Measurements from ENCODE around the gene ZBP1.

DNA sequence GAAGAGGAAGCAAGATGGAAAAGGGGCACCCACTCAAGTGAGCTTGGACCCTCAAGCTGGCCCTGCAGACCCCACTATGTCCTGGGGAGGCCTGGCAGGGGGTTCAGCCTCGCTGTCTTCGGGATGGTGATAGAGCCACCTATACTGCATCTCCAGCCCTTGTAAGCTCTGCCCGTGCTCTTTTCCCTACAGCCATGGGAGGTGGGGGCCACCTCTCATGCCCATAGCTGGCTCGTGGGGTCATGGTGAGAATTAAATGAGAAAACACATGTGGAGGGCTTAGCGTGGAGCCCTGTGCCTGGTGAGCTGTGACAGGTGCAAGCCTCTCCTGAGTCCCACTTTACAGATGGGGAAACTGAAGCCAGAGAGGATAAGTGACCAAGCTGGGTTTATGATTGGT is 31.6 kb downstream of the ZBP1 start:
- no peak for TF ChIP-seq EZH2phosphoT487 (IDR thresholded peaks at IDR 0.05; ENCODE audit: low read depth)
- TF ChIP-seq CTCF (IDR thresholded peaks at IDR 0.05; ENCODE audit: low read depth, low read length): no peak
